Esophagus (tissue), 2 donors: ENCODE measurements around the gene SRPRA. TPM values are rescaled to one million over a fixed set of nuclear protein-coding genes. Genes with fewer than 3 reads are reported as not detected.

Source experiments
- H3K27ac ChIP-seq, 2 donors: one replicate each; pipeline ENCODE4 v1.5.1; 2013; ENCODE audit warnings: low read depth in 2 of 2, mild to moderate bottlenecking in 2 of 2, inconsistent platforms in 1 of 2, low read length in 1 of 2, moderate library complexity in 1 of 2
- H3K27me3 ChIP-seq, 2 donors: one replicate each; pipeline ENCODE4 v1.6.1; 2013; ENCODE audit warnings: low read length in 2 of 2, control low read depth in 1 of 2, mild to moderate bottlenecking in 1 of 2; ENCODE audit not compliant: insufficient read depth in 2 of 2, control insufficient read depth in 1 of 2
- H3K36me3 ChIP-seq, 2 donors: one replicate each; pipeline ENCODE4 v1.6.1; 2013; ENCODE audit warnings: low read length in 1 of 2; ENCODE audit not compliant: control insufficient read depth in 2 of 2, insufficient read depth in 2 of 2
- H3K4me1 ChIP-seq, 2 donors: one replicate each; pipeline ENCODE4 v1.6.1; 2013; ENCODE audit warnings: low read length in 1 of 2; ENCODE audit not compliant: control insufficient read depth in 2 of 2, insufficient read depth in 2 of 2
- H3K4me3 ChIP-seq, 2 donors: one replicate each; pipeline ENCODE4 v1.5.1; 2013; ENCODE audit warnings: low read length in 2 of 2, mild to moderate bottlenecking in 2 of 2, low read depth in 1 of 2, moderate library complexity in 1 of 2
- H3K9me3 ChIP-seq, 2 donors: one replicate each; pipeline ENCODE4 v1.6.1; 2013; ENCODE audit warnings: mild to moderate bottlenecking in 2 of 2, low read depth in 1 of 2, low read length in 1 of 2, moderate library complexity in 1 of 2; ENCODE audit not compliant: control insufficient read depth in 2 of 2, insufficient read depth in 1 of 2
- WGBS, 2 donors: extraction: QIAGEN DNeasy Blood & Tissue Kit; methylation state at CpG; one replicate each; pipeline ENCODE4 v1.1.7; 2013; 5-methylcytosine and 5-hydroxymethylcytosine counted together
- polyA plus RNA-seq, 2 donors: library from polyadenylated mRNA; stranded (reverse); fragments of 200-250 nt; gene quantifications; one replicate each; pipeline ENCODE4 v1.2.3, GENCODE V29; 2013
- donor health status: healthy with polysubstance abuse.
- donor health status: Bipolar disorder and iron deficiency.

The SRPRA gene
- polyA plus RNA-seq, 2 donors, result 34.7 to 48.3 TPM

- 84 to 86% methylated on average over 6 of the region's 6 CpGs for WGBS, 2 donors
Measured at GRCh38 chr11:126288237-126288636, 19.5 kb upstream of the SRPRA start.

GRCh38 chr11:126284829-126285228 is 16.1 kb upstream of the SRPRA start:
- H3K27ac ChIP-seq, result no peak overlapping the region
- no peak overlapping the region for H3K4me3 ChIP-seq
- H3K27me3 ChIP-seq, result no peaks in the 10 kb centered on the region
- WGBS, 2 donors, result 24 to 45% methylated on average over 6 of the region's 6 CpGs
- peaks cover 0 to 2% of the 10 kb centered on the region in 2 donors for H3K36me3 ChIP-seq
- H3K4me1 ChIP-seq, result peaks cover 3% of the 10 kb centered on the region in 2 donors
- H3K9me3 ChIP-seq, result no peaks in the 10 kb centered on the region

More at GRCh38 chr11:126288237-126288636, 19.5 kb upstream of the SRPRA start:
- H3K4me1 ChIP-seq, result peaks cover 0 to 3% of the 10 kb centered on the region in 2 donors
- no peak overlapping the region for H3K27ac ChIP-seq
- H3K27me3 ChIP-seq, result no peaks in the 10 kb centered on the region
- no peaks in the 10 kb centered on the region for H3K9me3 ChIP-seq
- H3K4me3 ChIP-seq, result no peak overlapping the region
- peaks cover 15 to 16% of the 10 kb centered on the region in 2 donors for H3K36me3 ChIP-seq

GRCh38 chr11:126282736-126283591 is 14.3 kb upstream of the SRPRA start, which contains the start of gene TIRAP:
TIRAP (plus strand) TSS chr11:126283093; CDS start chr11:126290895, 7,802 bp downstream.
- Histone ChIP-seq H3K27ac (peak within 1 kb of the TSS; percentile 91 to 93), H3K36me3 (no peaks in the 10 kb centered on the region), H3K27me3 (no peaks in the 10 kb centered on the region), H3K4me1 (peaks cover 3% of the 10 kb centered on the region in 2 donors), H3K9me3 (no peaks in the 10 kb centered on the region), H3K4me3 (peak within 1 kb of the TSS; percentile 68 to 84)
- 1% methylated on average over 63 to 82 of the region's 82 CpGs for WGBS, 2 donors

GRCh38 chr11:126282361-126282735 is 13.7 kb upstream of the SRPRA start:
- Histone ChIP-seq H3K4me1 (peaks cover 3% of the 10 kb centered on the region in 2 donors), H3K27me3 (no peaks in the 10 kb centered on the region), H3K4me3 (peak overlapping the region; percentile 68 to 84), H3K36me3 (peaks cover 0 to 4% of the 10 kb centered on the region in 2 donors), H3K9me3 (no peaks in the 10 kb centered on the region), H3K27ac (peak overlapping the region; percentile 91 to 93)
- WGBS, 2 donors, result 1 to 2% methylated on average over 15 of the region's 15 CpGs

GRCh38 chr11:126281666-126282175 is 13.0 kb upstream of the SRPRA start:
- peaks cover 0 to 4% of the 10 kb centered on the region in 2 donors for H3K36me3 ChIP-seq
- 94% methylated on average over 10 of the region's 10 CpGs for WGBS, 2 donors
- H3K27ac ChIP-seq, result peak overlapping the region; percentile 36 to 91
- no peaks in the 10 kb centered on the region for H3K9me3 ChIP-seq
- peaks cover 3% of the 10 kb centered on the region in 2 donors for H3K4me1 ChIP-seq
- H3K27me3 ChIP-seq, result no peaks in the 10 kb centered on the region
- no peak overlapping the region for H3K4me3 ChIP-seq

- Histone ChIP-seq H3K36me3 (peaks cover 0 to 5% of the 10 kb centered on the region in 2 donors), H3K4me1 (peaks cover 3% of the 10 kb centered on the region in 2 donors), H3K27ac (no peak overlapping the region), H3K27me3 (no peaks in the 10 kb centered on the region), H3K9me3 (no peaks in the 10 kb centered on the region), H3K4me3 (no peak overlapping the region)
- 81 to 86% methylated on average over 6 of the region's 6 CpGs for WGBS, 2 donors
Measured at GRCh38 chr11:126281245-126281644, 12.6 kb upstream of the SRPRA start.

GRCh38 chr11:126280595-126280994 is 11.9 kb upstream of the SRPRA start:
- WGBS, 2 donors, result 60 to 71% methylated on average over 5 of the region's 5 CpGs
- H3K27ac ChIP-seq, result no peak overlapping the region
- H3K9me3 ChIP-seq, result no peaks in the 10 kb centered on the region
- H3K4me1 ChIP-seq, result peaks cover 3 to 5% of the 10 kb centered on the region in 2 donors
- no peaks in the 10 kb centered on the region for H3K27me3 ChIP-seq
- H3K36me3 ChIP-seq, result peaks cover 0 to 11% of the 10 kb centered on the region in 2 donors
- H3K4me3 ChIP-seq, result no peak overlapping the region

- Histone ChIP-seq H3K27ac (no peak overlapping the region), H3K4me3 (no peak overlapping the region), H3K9me3 (no peaks in the 10 kb centered on the region), H3K4me1 (peaks cover 3 to 5% of the 10 kb centered on the region in 2 donors), H3K36me3 (peaks cover 0 to 19% of the 10 kb centered on the region in 2 donors), H3K27me3 (no peaks in the 10 kb centered on the region)
- WGBS, 2 donors, result 78% methylated on average over 8 of the region's 8 CpGs
Measured at GRCh38 chr11:126279191-126279590, 10.5 kb upstream of the SRPRA start.

- 89 to 92% methylated on average over 4 of the region's 4 CpGs for WGBS, 2 donors
- Histone ChIP-seq H3K4me3 (no peak overlapping the region), H3K36me3 (peaks cover 3 to 21% of the 10 kb centered on the region in 2 donors), H3K27ac (no peak overlapping the region), H3K27me3 (no peaks in the 10 kb centered on the region), H3K4me1 (peaks cover 2 to 3% of the 10 kb centered on the region in 2 donors), H3K9me3 (no peaks in the 10 kb centered on the region)
Measured at GRCh38 chr11:126277780-126278179, 9.1 kb upstream of the SRPRA start.
